SKM-1 (cell line): ENCODE results near the gene CYLD.

Experiments used
- DNase-seq: peaks from one replicate; lab custom pipeline; 2025; ENCODE audit not compliant: unreplicated experiment; lab: John Stamatoyannopoulos, UW

The CYLD gene

DNA sequence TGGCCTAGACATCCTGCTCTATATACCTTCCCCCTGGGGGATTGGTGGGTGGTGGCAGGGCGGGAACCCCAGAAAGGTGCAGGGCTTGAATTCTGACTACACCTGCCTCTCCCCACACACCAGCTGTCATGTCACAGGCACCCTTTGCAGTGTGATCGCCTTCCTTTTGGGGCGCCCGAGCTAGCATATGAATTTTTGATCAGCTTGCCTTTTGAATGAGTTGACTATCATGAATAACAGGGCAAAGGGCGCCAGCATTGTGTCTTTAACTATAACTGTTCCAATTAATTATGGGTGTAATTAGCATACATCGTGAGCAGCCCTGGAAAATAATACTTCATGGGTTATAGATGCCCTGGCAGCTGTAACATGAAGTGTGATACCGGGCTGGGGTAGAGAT, 72.7 kb downstream of the CYLD start:
- no peak for DNase-seq

DNA sequence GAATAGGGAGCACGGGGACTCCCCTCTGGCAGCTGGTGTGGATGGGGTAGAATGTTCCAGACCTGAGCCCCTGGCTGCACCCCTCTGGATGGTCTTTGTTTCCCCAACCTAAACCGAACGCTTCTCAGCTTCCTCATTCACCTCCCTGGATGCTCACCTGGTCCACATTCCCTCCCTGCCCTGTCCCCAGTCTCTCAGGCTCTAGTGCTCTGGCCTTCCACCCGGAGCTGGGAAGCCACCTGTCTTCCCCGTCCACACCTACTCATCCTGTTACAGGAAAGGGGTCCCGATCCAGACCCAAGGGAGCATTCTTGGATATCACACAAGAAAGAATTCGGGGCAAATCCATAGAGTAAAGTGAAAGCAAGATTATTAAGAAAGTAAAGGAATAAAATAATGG, 73.5 kb downstream of the CYLD start:
- no peak for DNase-seq

DNA sequence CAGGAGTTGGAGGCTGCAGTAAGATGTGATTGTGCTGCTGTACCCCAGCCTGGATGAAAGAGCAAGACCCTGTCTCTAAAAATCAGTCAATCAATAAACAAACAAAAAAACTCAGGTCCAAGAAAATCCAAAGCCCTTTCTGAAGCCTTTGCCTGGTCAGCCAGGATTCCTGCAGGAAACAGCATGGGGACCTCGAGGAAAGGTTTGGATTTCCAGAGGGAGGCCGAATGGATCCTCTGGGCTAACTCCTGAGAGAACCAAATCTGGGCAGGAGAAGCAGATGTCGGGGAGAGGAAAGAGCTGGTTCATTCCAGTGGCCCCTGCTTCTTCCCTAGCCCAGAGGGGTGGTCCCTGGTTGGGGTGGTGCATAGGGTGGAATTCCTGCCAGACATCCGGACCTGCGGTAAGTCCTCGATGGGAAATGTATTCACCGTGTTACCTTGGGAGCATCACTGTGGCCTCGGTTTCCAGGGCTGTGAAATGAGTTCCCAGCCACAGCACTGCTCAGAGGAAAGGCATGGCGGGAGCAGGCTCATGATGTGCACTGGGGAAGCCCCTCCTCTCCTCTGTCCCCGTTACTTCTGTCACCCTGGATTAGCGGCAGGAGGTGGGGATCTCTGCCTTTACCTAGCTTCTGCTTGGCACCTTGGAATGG, 75.1 kb downstream of the CYLD start:
- no peak for DNase-seq

DNA sequence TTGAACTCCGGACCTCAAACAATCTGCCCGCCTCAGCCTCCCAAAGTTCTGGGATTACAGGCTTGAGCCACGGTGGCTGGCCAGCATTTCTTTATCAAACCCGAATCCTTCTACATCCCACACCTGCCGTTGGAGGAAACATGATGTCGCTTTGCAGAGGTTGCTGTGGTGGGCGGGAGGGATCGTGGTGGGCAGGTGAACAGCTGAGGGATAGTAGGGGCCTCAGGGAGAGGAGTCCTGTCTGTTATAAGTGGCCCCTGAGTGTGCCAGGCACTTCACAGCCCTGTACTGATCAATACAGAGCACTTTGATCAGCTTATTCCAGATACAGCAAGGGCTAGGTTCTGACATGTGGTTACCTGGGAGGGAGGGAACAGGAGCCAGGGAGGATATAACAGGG, 76.5 kb downstream of the CYLD start:
- no peak for DNase-seq

DNA sequence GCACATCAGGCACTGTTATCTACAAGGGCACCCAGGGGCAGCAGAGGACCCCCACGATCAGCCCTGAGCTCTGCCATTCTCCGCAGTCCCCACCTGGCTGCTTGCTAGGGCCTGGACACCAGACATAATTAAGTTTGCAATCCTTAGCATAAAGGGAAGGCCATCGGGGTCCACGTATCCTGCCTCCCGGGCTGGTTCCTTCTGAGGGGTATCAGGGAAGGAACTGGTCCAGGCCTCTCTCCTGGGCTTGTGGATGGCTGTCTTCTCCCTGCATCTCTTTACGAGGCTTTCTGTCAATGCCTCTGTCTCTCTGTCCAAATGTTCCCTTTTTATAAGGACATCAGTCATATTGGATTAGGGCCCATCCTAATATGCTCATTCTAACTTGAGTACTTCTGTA, 77.8 kb downstream of the CYLD start:
- no peak for DNase-seq

DNA sequence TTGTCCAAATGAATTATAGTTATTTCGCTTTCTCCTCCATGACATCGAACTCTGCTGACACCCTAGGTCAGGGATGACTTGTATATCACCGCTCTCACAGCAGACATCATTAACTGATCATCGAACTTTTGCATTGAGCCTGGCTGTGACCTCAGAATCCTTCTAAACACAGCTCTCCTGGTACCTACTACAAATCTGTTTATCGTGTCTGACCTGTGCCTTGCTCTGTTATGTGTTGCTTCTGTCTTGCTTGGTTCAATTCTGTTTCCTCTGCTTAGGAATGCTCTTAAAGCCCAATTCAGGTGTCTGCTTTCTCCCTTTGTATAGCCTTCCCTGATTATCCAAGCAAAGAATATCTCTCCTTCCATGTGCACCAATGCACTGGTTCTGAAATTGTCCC, 78.3 kb downstream of the CYLD start:
- no peak for DNase-seq

DNA sequence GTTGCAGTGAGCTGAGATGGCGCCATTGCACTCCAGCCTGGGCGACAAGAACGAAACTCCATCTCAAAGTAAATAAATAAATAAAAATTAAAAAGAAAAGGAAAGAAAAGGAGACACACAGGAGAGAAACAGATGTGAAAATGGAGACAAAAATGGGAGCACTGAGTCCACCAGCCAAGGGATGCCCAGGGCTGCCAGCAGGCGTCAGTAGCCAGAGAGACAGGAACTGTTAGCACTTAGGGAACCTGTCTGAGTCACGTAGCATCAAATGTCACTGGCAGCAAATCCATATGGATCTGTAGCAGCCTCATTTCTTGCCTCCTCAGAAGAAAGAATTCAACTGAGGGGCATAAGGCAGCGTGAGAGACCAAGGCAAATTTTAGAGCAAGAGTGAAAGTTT, 79.7 kb downstream of the CYLD start:
- DNase-seq = no peak

DNA sequence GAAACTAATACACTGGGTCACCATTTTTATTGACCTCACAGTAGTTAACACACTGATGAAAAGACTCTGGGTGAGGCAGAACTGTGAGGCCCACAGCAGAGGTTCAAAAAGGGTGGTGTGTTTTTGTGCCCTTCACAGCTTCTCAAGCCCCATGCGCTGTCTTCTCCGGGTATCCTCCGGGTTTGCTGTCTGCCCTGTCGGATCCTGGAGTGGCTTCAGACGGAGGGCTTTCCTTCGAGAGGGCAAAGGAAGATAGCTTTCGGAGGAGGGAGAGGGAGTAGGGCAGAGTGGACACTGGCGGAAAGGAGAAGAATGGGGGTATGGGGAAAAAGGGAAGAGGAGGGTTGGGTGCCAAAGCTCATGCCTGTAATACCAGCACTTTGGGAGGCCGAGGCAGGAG, 80.8 kb downstream of the CYLD start:
- DNase-seq = no peak

DNA sequence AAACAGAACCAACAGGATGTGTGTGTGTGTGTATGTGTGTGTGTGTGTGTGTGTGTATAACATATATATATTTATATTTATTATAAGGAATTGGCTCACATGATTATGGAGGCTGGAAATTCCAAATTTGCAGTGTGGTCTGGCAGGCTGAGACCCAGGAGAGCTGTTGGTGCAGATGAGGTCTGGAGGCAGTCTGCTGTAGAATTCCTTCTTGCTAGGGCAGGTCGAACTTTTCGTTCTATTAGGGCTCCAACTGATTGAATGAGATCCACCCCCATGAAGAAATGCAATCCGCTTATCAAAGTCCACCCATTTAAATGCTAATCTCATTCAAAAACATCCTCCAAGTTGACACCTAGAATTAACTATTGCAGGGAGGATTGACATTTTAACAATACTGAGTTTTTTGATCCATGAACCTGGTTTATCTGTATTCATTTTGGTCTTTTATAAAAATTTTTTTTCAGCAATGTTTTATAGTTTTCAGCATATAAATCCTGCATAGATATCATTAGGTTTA, 85.0 kb downstream of the CYLD start:
- DNase-seq = no peak

DNA sequence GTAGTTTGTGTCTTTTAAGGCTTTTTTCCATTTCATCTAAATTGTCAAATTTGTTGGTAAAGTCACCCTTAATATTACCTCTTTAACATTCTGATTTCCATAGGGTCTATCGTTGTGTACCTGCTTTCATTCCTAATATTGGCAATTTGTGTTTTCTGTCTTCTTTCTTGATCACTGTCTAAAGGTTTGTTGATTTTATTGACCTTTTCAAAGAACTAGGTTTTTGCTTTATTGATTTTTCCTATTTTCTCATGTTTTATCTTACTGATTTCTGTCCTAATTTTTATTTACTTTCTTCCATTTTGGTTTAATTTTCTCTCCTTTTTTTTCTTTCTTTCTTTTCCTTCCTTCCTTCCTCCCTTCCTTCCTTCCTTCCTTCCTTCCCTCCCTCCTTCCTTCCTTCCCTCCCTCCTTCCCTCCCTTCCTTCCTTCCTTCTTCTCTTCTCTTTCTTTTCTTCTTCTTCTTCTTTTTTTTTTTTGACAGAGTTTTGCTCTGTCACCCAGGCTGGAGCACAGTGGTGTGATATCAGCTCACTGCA, 86.3 kb downstream of the CYLD start:
- no peak for DNase-seq

DNA sequence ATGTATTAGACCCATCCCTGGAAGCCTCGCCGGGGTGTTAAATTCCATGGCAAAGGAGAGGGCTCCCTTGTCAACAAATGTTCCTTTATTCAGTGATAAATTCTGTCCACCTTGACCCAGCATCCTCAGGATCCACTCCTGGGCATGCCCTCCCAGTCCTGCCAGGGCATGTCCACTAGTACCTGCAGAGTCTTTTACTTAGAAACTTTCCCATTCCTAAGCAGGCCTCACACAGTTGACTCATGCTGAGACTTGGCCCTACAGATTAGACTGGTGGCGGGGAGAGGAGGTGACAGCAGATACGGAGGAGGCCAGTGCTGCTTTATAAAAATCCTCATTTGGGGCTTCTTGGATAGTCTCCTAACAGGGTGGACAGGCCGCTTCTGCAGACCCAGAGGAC, 88.8 kb downstream of the CYLD start:
- no peak for DNase-seq

DNA sequence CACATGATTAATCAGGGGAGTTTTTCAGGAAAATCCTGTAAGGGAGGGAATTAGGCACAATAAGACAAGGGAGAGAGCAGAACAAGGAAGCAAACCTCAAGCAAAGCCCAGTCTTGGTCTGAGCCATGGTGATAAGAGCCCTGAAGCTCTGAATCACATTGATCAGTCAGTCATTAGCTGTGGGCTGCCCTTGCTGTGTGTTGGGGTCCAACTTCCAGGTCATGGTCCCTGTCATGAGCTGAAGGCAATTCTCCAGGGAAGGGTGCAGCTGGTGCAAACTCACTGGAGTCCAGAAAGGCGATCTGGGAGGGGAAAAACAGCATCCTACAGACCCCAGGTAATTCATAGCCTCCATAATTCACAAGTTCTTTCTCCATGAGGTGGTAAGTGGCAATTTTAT, 89.9 kb downstream of the CYLD start:
- DNase-seq = no peak

DNA sequence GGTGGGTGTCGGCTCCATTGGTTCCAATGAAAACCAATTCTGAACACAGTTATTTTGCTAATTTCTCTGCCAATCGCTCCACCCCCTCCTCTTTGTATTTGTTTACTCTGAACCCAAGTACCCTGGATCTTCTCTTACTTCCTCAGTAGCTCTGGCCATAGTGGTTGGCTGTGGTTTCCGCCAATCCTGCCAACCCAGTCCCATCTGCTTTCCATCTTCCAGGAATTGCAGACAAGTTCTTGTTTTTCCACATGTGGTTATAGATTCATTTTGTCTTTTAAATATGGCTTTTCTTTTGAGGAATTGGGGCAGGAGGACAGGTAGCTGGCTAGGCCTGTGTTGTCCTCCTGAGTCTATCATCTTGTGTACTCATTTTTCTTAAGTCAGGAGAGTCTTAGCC, 92.0 kb downstream of the CYLD start:
- no peak for DNase-seq

DNA sequence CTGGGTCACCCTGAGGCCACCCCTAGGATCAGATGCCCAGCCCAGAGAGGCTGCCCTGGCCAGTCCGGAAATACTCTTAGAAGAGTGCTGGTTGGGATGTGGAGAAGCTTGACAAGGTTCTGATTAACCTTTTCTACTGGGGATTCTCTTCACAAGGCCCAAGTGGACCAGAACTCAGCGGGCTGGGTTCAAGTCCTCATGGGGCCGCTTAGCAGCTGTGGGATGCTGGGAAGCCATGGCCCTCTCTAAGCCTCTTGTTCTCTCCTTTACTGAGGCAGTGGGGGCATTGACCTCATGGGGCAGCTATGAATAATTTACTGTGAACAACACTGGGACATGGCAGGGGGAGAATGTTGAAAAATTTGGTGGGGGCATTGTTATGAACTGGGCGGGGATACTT, 92.8 kb downstream of the CYLD start:
- no peak for DNase-seq

DNA sequence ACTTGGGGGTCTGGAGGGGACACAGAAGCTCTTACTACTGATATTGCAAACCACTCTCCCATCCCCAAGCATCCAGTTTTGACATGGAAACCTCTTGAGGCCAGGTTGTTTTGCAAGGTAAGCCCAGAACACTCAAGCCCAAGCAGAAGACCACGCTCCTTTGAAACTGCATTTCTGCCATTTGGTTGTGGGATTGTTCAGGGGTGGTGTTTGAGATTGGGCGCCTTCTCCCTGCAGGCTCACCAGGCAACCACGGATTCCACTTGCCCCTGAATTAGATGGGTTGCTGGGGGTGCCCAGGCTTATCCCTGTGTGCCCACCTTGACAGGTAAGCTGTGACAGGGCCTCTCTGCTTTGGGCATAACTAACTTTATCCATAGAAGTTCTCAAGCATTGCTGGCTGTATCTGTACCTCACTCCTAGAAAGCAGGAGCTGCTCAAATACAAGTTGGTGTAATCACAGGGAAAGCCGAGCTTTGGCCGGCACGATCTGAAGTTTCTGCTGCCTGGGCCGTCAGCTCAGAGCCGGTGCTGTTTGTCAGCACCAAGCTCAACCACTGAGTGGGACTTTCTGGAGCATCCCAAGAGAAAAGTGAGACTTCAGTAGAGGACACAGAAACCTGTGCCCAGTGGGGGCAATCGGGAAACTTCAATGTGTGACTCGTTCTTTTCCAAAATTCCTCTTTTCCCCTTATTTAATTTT, 93.6 kb downstream of the CYLD start:
- no peak for DNase-seq

DNA sequence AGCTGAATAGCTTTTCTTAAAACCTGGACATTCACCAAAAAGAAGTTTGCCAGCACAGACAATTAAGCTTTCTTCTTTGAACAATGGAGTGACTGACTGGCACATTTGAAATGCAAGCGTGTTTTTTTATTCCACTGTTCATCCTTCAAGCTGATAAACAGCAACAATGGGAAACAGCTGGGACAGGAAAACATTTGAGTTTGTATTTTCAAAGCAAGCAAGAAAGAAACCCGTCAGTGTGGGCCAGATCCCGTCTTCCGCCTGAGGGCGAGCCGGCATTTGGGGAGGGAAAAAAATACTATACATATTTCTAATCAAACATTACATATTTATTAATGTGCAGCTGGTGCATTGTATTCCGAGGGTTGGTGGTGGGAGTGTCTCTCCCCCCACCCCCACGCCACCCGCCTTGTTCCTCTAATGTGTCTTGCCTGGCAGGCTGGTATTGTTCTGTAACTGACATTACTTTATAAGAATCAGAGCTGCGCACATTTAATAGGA, 94.3 kb downstream of the CYLD start:
- DNase-seq = no peak

DNA sequence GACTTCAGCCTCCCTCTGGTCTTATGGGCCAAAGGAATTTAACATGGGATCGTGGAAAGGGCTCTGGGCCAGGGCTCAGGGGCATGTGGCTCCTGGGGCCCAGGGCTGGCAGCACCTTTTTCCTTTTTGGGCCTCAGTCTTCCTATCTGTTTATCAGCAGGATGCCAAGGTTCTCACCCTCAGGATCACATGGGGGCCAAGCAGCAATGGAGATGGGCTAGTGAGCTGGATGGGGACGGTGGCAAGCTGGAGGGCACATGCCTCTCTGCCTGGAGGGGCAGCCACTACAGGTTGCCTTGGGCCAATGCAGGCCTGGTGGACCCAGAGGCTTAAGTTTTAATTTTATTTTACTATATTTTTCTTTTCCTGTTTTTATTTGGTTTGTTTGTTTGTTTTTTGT, 95.4 kb downstream of the CYLD start:
- DNase-seq = no peak

DNA sequence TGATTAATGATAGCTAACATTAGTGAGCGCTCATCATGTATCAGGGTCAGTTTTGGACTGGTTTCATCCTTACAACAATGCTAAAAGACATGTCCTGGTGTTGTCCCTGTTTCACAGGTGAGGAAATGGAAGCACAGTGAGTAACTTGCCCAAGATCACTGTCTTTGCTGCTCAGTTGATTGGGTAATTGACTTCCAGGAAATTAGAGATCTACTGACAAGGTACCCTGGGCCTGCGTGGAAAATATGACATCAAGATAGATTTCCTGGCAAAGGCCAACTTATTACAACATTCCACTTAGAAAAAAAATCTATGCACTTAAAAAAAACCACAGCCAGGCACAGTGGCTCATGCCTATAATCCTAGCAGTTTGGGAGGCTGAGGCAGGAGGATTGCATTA, 96.3 kb downstream of the CYLD start:
- no peak for DNase-seq

DNA sequence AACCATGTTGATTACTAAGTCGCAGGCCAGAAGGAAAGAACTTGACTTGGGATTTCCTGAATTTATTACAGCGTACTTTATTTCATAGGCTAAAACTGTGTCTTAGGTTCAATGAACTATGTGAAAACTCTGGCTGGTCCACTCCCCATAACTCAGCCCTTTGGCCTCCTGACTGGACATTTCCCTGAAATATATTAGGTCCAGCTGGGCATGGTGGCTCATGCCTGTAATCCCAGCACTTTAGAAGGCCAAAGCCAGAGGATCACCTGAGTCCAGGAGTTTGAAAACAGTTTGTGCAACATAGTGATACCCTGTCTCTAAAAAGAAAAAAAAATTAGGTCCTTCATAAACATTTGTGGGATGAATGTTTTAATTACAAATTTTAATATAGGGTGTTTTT, 97.0 kb downstream of the CYLD start:
- DNase-seq = no peak

DNA sequence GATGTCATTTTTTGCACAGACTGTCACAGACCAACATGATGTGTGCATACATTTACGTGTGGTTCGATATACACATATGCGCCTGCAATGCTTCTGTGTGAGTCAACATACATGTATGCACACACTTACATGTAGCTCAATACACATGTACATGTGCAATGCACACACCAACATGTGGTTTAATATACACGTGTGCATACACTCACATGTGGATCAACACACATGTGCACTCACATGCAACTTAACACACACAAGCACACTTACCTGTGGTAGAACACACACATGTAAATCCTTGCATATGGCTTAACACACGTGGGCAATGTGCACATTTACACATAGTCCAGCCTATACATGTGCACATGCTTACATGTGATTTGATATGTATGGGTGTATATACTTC, 97.5 kb downstream of the CYLD start:
- no peak for DNase-seq

DNA sequence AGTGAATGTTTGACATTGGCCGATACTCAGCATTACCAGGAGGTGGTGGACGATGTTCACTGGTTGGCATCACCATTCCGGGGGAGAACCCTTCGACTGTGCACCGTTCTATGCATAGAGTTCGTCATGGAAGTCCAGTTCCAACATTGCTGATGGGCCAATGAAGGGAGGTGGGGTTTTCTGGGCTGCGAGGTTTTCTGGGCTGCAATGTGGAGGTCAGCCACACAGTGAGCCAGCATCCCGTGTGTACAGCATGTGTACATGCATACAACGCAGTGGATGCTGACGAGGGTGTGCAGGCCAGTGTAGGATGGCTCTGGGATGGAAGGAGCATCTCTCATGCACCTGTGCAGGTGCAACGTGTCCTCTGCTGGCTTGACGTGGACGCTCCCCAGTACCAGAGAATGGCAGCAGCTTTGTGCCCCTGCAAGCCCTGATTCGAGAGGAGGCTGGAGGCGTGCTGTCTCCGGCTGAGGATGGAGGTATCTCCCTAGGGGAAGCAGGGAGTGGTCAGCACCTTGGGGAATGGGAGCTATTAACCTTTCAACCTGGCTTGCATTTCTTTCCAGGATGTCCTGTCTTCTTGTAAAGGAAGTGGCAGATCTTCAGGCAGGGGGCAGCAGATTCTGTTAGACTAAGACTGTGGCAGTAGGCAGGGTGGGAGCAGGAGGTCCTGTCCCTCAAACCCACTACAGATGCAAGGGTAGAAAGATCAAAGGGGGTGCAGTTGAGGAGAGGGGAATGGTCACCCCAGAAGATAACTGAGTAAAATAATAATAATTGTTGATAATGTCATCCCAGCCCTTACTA, 98.2 kb downstream of the CYLD start:
- no peak for DNase-seq
